Stimulated activated naive B cell treated with anti-CD40 and anti-IgM and Interleukin-4, amounts not matched to agents 10 μg/mL and 1 μg/mL and 100 μg/mL, for 72 hours (primary cell): ENCODE results near the gene GLYR1.
A peak's percentile ranks its signal among the peaks of the same experiment; 100 is the strongest.

ENCODE experiments used
- ATAC-seq, 2 donors: fragments of 150-1000 bp; cut with Tn5 transposase; replicated peaks; 2 replicates each; pipeline ENCODE4 v1.10.0; 2021; ENCODE audit warnings: moderate library complexity in 1 of 2
- DNase-seq: peaks from one replicate; pipeline ENCODE4 v3.0.0; 2021
- H3K27ac Mint-ChIP-seq: one replicate; pipeline ENCODE4 v1.8.0; 2022; ENCODE audit warnings: mild to moderate bottlenecking, mixed read lengths
- H3K27me3 Mint-ChIP-seq, 2 donors: one replicate each; pipeline ENCODE4 v1.8.0; 2022; ENCODE audit warnings: mixed read lengths in 2 of 2
- H3K36me3 Mint-ChIP-seq, 2 donors: one replicate each; pipeline ENCODE4 v1.8.0; 2022; ENCODE audit warnings: mixed read lengths in 2 of 2, mild to moderate bottlenecking in 1 of 2
- H3K4me1 Mint-ChIP-seq, 2 donors: one replicate each; pipeline ENCODE4 v1.8.0; 2022; ENCODE audit warnings: mixed read lengths in 2 of 2, mild to moderate bottlenecking in 1 of 2
- H3K4me3 Mint-ChIP-seq, 2 donors: one replicate each; pipeline ENCODE4 v1.8.0; 2022; ENCODE audit warnings: mild to moderate bottlenecking in 2 of 2, mixed read lengths in 2 of 2, moderate library complexity in 1 of 2
- H3K9me3 Mint-ChIP-seq, 2 donors: one replicate each; pipeline ENCODE4 v1.8.0; 2022; ENCODE audit warnings: mixed read lengths in 2 of 2, mild to moderate bottlenecking in 1 of 2

The GLYR1 gene

DNA sequence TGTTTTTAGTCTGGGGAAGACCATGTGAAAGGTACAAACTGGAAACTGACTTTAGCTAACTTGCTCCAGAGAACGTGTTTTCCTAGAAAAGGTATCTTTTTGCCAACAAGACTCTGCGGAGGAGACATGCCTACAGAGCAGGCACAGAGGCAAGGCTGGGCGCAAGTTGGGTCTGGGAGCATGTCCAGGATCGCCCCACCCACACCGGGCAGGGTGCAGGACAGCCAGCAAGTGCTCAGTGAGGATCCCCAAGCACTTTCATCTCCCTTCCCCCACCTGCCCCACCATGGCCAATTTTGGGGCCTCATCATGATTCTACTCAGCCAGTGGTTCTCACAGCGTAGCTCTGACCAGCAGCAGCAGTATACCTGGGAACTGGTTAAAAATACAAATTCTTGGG, 26.4 kb downstream of the GLYR1 start:
- Mint-ChIP-seq H3K36me3 (peaks cover 33 to 63% of the 10 kb centered on the region in 2 donors), H3K9me3 (no peaks in the 10 kb centered on the region), H3K27me3 (no peaks in the 10 kb centered on the region), H3K4me1 (no peaks in the 10 kb centered on the region), H3K27ac (no peak overlapping the region), H3K4me3 (no peak overlapping the region)
- ATAC-seq: no peak
- DNase-seq: no peak

DNA sequence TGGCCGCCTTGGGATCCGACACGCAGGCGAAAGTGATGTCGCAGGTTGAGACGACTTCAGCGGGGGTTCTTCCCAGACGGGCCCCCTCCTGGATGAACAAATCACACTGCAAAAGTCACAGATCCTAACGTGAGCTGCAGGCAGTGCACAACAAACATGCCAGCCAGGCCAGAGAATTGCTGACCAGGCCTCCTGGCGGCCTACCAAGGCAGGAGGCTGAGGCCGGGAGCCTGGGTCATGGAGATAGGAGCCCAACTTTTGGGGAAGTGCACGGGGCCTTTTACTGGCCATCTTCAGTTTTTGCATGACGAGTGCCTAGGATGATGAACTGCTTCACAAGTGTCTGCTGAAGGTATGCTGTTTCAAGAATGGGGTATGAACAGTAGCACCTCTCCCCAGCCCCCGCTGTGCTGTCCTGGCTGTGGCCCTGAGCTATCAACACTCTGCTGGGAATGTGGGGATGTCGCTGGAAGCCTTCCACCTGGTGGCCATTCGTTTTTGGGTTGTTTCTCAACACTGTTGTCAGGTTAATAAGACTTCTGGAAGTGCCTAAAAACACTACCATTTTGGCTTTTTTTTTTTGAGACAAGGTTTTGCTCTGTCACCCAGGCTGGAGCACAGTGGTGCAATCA, 32.4 kb downstream of the GLYR1 start:
- Mint-ChIP-seq H3K9me3 (no peaks in the 10 kb centered on the region), H3K27me3 (no peaks in the 10 kb centered on the region), H3K4me3 (no peak overlapping the region), H3K27ac (no peak overlapping the region), H3K36me3 (peaks cover 44 to 63% of the 10 kb centered on the region in 2 donors), H3K4me1 (peaks cover 3 to 10% of the 10 kb centered on the region in 2 donors)
- DNase-seq (no peak), ATAC-seq (no peak)

- Mint-ChIP-seq H3K27me3 (no peaks in the 10 kb centered on the region), H3K4me3 (no peak overlapping the region), H3K36me3 (peaks cover 43 to 60% of the 10 kb centered on the region in 2 donors), H3K9me3 (no peaks in the 10 kb centered on the region), H3K4me1 (peaks cover 3 to 10% of the 10 kb centered on the region in 2 donors), H3K27ac (no peak overlapping the region)
- no peak for DNase-seq
- no peak for ATAC-seq
Measured at GRCh38 chr16:4814046-4814445, 33.0 kb downstream of the GLYR1 start.

GRCh38 chr16:4813251-4814003, 33.7 kb downstream of the GLYR1 start:
- Mint-ChIP-seq H3K36me3 (peaks cover 38 to 54% of the 10 kb centered on the region in 2 donors), H3K9me3 (no peaks in the 10 kb centered on the region), H3K27me3 (no peaks in the 10 kb centered on the region), H3K4me3 (no peak overlapping the region), H3K4me1 (peaks cover 3 to 10% of the 10 kb centered on the region in 2 donors), H3K27ac (peak overlapping the region; percentile 44)
- DNase-seq (no peak), ATAC-seq (no peak)

DNA sequence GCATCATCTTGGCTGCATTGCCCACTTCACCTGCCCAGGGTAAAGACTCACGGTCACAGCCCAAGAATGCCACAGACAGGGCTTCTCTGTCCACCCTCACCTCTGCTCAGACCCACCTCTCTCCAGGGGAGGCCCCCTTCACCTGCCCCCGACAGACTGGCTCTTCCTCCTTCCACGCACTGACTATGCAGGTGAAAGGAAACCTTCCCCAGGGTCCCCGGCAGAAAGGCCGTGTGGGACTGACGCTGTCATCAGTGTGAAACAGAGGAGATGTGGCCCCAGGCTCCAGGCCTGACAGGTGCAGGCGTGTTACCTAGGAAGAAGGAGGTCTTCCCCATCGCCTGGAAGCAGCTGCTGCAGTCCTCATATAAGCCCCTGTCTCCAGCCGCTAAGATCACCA, 35.3 kb downstream of the GLYR1 start:
- peaks cover 41 to 56% of the 10 kb centered on the region in 2 donors for H3K36me3 Mint-ChIP-seq
- no peak overlapping the region for H3K4me3 Mint-ChIP-seq
- peak overlapping the region; percentile 78 for H3K27ac Mint-ChIP-seq
- ATAC-seq (no peak), DNase-seq (no peak)
- H3K27me3 Mint-ChIP-seq: no peaks in the 10 kb centered on the region
- H3K9me3 Mint-ChIP-seq: no peaks in the 10 kb centered on the region
- peaks cover 3 to 10% of the 10 kb centered on the region in 2 donors for H3K4me1 Mint-ChIP-seq

DNA sequence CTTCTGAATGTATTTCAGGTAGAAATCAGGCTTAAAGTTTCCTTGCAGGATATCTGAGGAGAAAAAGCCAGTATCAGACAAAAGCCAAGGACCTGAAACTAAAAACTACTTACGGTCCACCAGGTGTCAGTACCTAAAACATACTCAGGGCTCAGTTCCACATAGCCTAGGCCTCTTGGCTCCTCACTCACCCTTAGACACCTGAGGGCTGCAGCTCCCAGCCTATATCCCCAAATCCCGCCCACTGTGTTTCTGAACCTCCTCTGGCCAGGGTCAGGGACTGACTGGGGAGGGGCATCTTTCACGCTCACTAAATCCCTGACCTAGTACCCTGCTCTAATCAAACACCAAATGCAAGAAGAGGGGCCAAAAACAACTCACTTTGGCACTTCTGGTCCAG, 35.8 kb downstream of the GLYR1 start:
- Mint-ChIP-seq H3K4me1 (peaks cover 3 to 10% of the 10 kb centered on the region in 2 donors), H3K4me3 (no peak overlapping the region), H3K9me3 (no peaks in the 10 kb centered on the region), H3K36me3 (peaks cover 40 to 54% of the 10 kb centered on the region in 2 donors), H3K27ac (peak overlapping the region; percentile 51), H3K27me3 (no peaks in the 10 kb centered on the region)
- ATAC-seq: no peak
- DNase-seq: no peak

GRCh38 chr16:4806280-4806679, 40.8 kb downstream of the GLYR1 start:
- Mint-ChIP-seq H3K27ac (peak overlapping the region; percentile 56), H3K27me3 (no peaks in the 10 kb centered on the region), H3K4me1 (peaks cover 4 to 26% of the 10 kb centered on the region in 2 donors), H3K4me3 (no peak overlapping the region), H3K36me3 (peaks cover 27 to 32% of the 10 kb centered on the region in 2 donors), H3K9me3 (no peaks in the 10 kb centered on the region)
- ATAC-seq (no peak), DNase-seq (no peak)

- H3K4me3 Mint-ChIP-seq: no peak overlapping the region
- peaks cover 11 to 34% of the 10 kb centered on the region in 2 donors for H3K4me1 Mint-ChIP-seq
- no peaks in the 10 kb centered on the region for H3K27me3 Mint-ChIP-seq
- H3K9me3 Mint-ChIP-seq: no peaks in the 10 kb centered on the region
- DNase-seq (no peak), ATAC-seq (no peak)
- peaks cover 29 to 31% of the 10 kb centered on the region in 2 donors for H3K36me3 Mint-ChIP-seq
- H3K27ac Mint-ChIP-seq: no peak overlapping the region
Measured at GRCh38 chr16:4805231-4805630, 41.9 kb downstream of the GLYR1 start.

GRCh38 chr16:4803898-4804762, 43.0 kb downstream of the GLYR1 start:
- Mint-ChIP-seq H3K4me1 (peaks cover 15 to 45% of the 10 kb centered on the region in 2 donors), H3K36me3 (peaks cover 31 to 33% of the 10 kb centered on the region in 2 donors), H3K4me3 (peak overlapping the region in 1 of 2 donors; percentile 39), H3K27me3 (no peaks in the 10 kb centered on the region), H3K27ac (peak overlapping the region; percentile 20), H3K9me3 (no peaks in the 10 kb centered on the region)
- ATAC-seq (no peak), DNase-seq (no peak)

DNA sequence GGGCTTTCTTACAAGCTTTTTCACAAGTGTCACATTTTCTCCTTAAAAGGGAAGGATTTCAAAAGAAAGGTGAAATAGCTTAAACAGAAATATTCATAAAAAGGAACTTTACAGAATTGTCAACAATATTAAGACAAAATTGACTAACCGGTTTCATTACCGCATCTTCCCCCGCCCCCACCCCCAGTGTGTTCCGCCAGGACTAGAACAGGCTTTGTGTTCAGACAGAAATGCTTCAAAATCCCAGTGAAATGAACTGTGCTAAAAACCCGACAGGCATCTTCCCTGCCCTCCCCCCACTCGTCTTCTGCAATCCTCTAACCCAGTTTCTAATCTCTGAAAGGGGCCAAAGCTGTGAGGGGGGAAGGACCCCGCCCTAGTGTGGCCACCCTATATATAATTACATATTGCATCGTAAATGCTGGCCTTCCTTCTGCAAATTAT, 43.7 kb downstream of the GLYR1 start:
- Mint-ChIP-seq H3K4me3 (peak overlapping the region; percentile 83 to 92), H3K27ac (no peak overlapping the region), H3K4me1 (peaks cover 17 to 47% of the 10 kb centered on the region in 2 donors), H3K36me3 (peaks cover 31 to 39% of the 10 kb centered on the region in 2 donors), H3K9me3 (no peaks in the 10 kb centered on the region), H3K27me3 (no peaks in the 10 kb centered on the region)
- ATAC-seq (no peak), DNase-seq (no peak)

GRCh38 chr16:4802659-4803287, 44.3 kb downstream of the GLYR1 start:
- no peaks in the 10 kb centered on the region for H3K9me3 Mint-ChIP-seq
- no peaks in the 10 kb centered on the region for H3K27me3 Mint-ChIP-seq
- peaks cover 33 to 38% of the 10 kb centered on the region in 2 donors for H3K36me3 Mint-ChIP-seq
- ATAC-seq (peak; percentile 91 to 92), DNase-seq (peak; percentile 87)
- peak overlapping the region; percentile 83 to 92 for H3K4me3 Mint-ChIP-seq
- H3K27ac Mint-ChIP-seq: peak overlapping the region; percentile 65
- peaks cover 17 to 47% of the 10 kb centered on the region in 2 donors for H3K4me1 Mint-ChIP-seq

GRCh38 chr16:4801962-4802658, 45.0 kb downstream of the GLYR1 start, which contains the start of gene ROGDI:
Gene ROGDI, minus strand, starts transcription at chr16:4802633. Its CDS starts 62 bp downstream, at chr16:4802571.
- Mint-ChIP-seq H3K36me3 (peaks cover 27 to 33% of the 10 kb centered on the region in 2 donors), H3K27ac (peak within 1 kb of the TSS; percentile 90), H3K27me3 (no peaks in the 10 kb centered on the region)

More at GRCh38 chr16:4801962-4802658, 45.0 kb downstream of the GLYR1 start, which contains the start of gene ROGDI:
- peaks cover 17 to 47% of the 10 kb centered on the region in 2 donors for H3K4me1 Mint-ChIP-seq
- peak within 1 kb of the TSS; percentile 88 to 92 for H3K4me3 Mint-ChIP-seq
- H3K9me3 Mint-ChIP-seq: no peaks in the 10 kb centered on the region
- peak; percentile 72 to 77 for ATAC-seq
- peak; percentile 72 for DNase-seq
